Liver (tissue), 9 donors: Measurements from ENCODE around the gene MRPL19. TPM values are rescaled to one million over a fixed set of nuclear protein-coding genes. Genes with fewer than 3 reads are reported as not detected.

ENCODE experiments used
- DNase-seq: peaks from one replicate; pipeline ENCODE4 v3.0.0-alpha.2; 2017; ENCODE audit warnings: low spot score
- H3K27ac ChIP-seq, 2 donors: one replicate each; pipeline ENCODE4 v1.7.0; 2013; ENCODE audit warnings: inconsistent platforms in 2 of 2, low read length in 2 of 2, control low read depth in 1 of 2, low read depth in 1 of 2, mild to moderate bottlenecking in 1 of 2
- H3K27me3 ChIP-seq, 4 donors: one replicate each; pipeline versions ENCODE4 v1.6.1 to v1.7.0; 2013; ENCODE audit warnings: low read length in 3 of 4, inconsistent platforms in 1 of 4, mild to moderate bottlenecking in 1 of 4, moderate library complexity in 1 of 4; ENCODE audit not compliant: control insufficient read depth in 4 of 4, insufficient read depth in 4 of 4
- H3K36me3 ChIP-seq, 4 donors: one replicate each; pipeline versions ENCODE4 v1.6.1 to v1.7.0; 2013; ENCODE audit warnings: low read length in 3 of 4, mild to moderate bottlenecking in 3 of 4, low read depth in 1 of 4, moderate library complexity in 1 of 4; ENCODE audit not compliant: control insufficient read depth in 4 of 4, insufficient read depth in 3 of 4
- H3K4me1 ChIP-seq, 4 donors: one replicate each; pipeline versions ENCODE4 v1.6.1 to v1.7.0; 2013; ENCODE audit warnings: low read length in 3 of 4, mild to moderate bottlenecking in 3 of 4, moderate library complexity in 1 of 4; ENCODE audit not compliant: control insufficient read depth in 4 of 4, insufficient read depth in 4 of 4
- H3K4me3 ChIP-seq, 3 donors: one replicate each; pipeline versions ENCODE4 v1.6.1 to v1.7.0; 2013; ENCODE audit warnings: low read length in 3 of 3, control low read depth in 1 of 3, low read depth in 1 of 3, mild to moderate bottlenecking in 1 of 3
- H3K9ac ChIP-seq, 2 donors: one replicate each; pipeline ENCODE4 v1.7.0; 2013; ENCODE audit warnings: low read length in 2 of 2, mild to moderate bottlenecking in 2 of 2, moderate library complexity in 2 of 2, control low read depth in 1 of 2, low read depth in 1 of 2
- H3K9me3 ChIP-seq, 4 donors: one replicate each; pipeline versions ENCODE4 v1.6.1 to v1.7.0; 2013; ENCODE audit warnings: low read length in 3 of 4; ENCODE audit not compliant: control insufficient read depth in 4 of 4
- CTCF ChIP-seq: fragments of 150-350 bp; IDR thresholded peaks from 2 replicates; pipeline ENCODE4 v1.5.1; 2017; ENCODE audit warnings: improper control_type of control experiment, low read depth, low read length; ENCODE audit not compliant: missing input control
- EGR1 ChIP-seq, 2 donors: IDR thresholded peaks; 2 replicates each; pipeline ENCODE4 v1.6.1; 2016 to 2018; ENCODE audit warnings: antibody characterized with exemption in 2 of 2, low read depth in 2 of 2
- FOXA1 ChIP-seq: IDR thresholded peaks from 2 replicates; pipeline ENCODE4 v1.6.1; 2016; ENCODE audit warnings: antibody characterized with exemption
- FOXA2 ChIP-seq: IDR thresholded peaks from 2 replicates; pipeline ENCODE4 v1.6.1; 2016; ENCODE audit warnings: antibody characterized with exemption
- GABPA ChIP-seq, 2 donors: IDR thresholded peaks in 1 of 2; conservative IDR thresholded peaks in 1 of 2; 2 replicates each; pipeline ENCODE4 v1.6.1; 2016; ENCODE audit warnings: antibody characterized with exemption in 2 of 2, mild to moderate bottlenecking in 1 of 2, moderate library complexity in 1 of 2
- HNF4A ChIP-seq, 2 donors: conservative IDR thresholded peaks; 2 replicates each; pipeline ENCODE4 v1.6.1; 2016; ENCODE audit warnings: antibody characterized with exemption in 2 of 2, mild to moderate bottlenecking in 2 of 2
- HNF4G ChIP-seq: IDR thresholded peaks from 2 replicates; pipeline ENCODE4 v1.6.1; 2016; ENCODE audit warnings: antibody characterized with exemption
- JUND ChIP-seq, 2 donors: IDR thresholded peaks; 2 replicates each; pipeline ENCODE4 v1.6.1; 2016; ENCODE audit warnings: antibody characterized with exemption in 2 of 2
- MAX ChIP-seq: IDR thresholded peaks from 2 replicates; pipeline ENCODE4 v1.6.1; 2016; ENCODE audit warnings: antibody characterized with exemption
- NR2F2 ChIP-seq: IDR thresholded peaks from 2 replicates; pipeline ENCODE4 v1.6.1; 2016; ENCODE audit warnings: antibody characterized with exemption
- RAD21 ChIP-seq, 2 donors: IDR thresholded peaks; 2 replicates each; pipeline ENCODE4 v1.6.1; 2016; ENCODE audit warnings: antibody characterized with exemption in 2 of 2, mild to moderate bottlenecking in 2 of 2
- RXRA ChIP-seq, 2 donors: IDR thresholded peaks; 2 replicates each; pipeline ENCODE4 v1.6.1; 2017 to 2018; ENCODE audit warnings: antibody characterized with exemption in 2 of 2, mild to moderate bottlenecking in 1 of 2
- SP1 ChIP-seq: IDR thresholded peaks from 2 replicates; pipeline ENCODE4 v1.6.1; 2018; ENCODE audit warnings: antibody characterized with exemption, mild to moderate bottlenecking
- TAF1 ChIP-seq: conservative IDR thresholded peaks from 2 replicates; pipeline ENCODE4 v1.6.1; 2016; ENCODE audit warnings: antibody characterized with exemption, mild to moderate bottlenecking
- YY1 ChIP-seq: IDR thresholded peaks from 2 replicates; pipeline ENCODE4 v1.6.1; 2016; ENCODE audit warnings: antibody characterized with exemption, mild to moderate bottlenecking
- ZBTB33 ChIP-seq: IDR thresholded peaks from 2 replicates; pipeline ENCODE4 v1.6.1; 2016; ENCODE audit warnings: antibody characterized with exemption
- WGBS: extraction: QIAGEN DNeasy Blood & Tissue Kit; methylation state at CpG from one replicate; pipeline ENCODE4 v1.1.7; 2013; 5-methylcytosine and 5-hydroxymethylcytosine counted together
- polyA plus RNA-seq, 2 donors: library from polyadenylated mRNA; stranded (reverse) in 1 of 2; unstranded in 1 of 2; fragments of 200-250 nt in 1 of 2; fragments of >200 nt in 1 of 2; fragmentation: Nextera tagmentation in 1 of 2; extraction: Ambion mirVana in 1 of 2; gene quantifications; one replicate each; pipeline versions ENCODE4 v1.2.1 to v1.2.3, GENCODE V29; 2013 to 2015
- total RNA-seq, 2 donors: library from RNA; depleted of rRNA; stranded (reverse); fragments of >200 nt; gene quantifications; one replicate each; pipeline ENCODE4 v1.2.3, GENCODE V29; 2014
- TF ChIP-seq, protein P1 (sequence below): IDR thresholded peaks from 2 replicates; pipeline ENCODE4 v1.6.1; 2016; ENCODE audit warnings: antibody characterized with exemption, mild to moderate bottlenecking
- TF ChIP-seq, protein P2 (sequence below): IDR thresholded peaks from 2 replicates; pipeline ENCODE4 v1.6.1; 2016; ENCODE audit warnings: antibody characterized with exemption
- donor health status: healthy.
- donor health status: healthy.
- donor health status: healthy.
- donor health status: healthy.
- donor health status: healthy.

Gene MRPL19
- total and polyA plus RNA-seq, 4 donors: 34.8 to 58.5 (median 42.6) TPM

DNA sequence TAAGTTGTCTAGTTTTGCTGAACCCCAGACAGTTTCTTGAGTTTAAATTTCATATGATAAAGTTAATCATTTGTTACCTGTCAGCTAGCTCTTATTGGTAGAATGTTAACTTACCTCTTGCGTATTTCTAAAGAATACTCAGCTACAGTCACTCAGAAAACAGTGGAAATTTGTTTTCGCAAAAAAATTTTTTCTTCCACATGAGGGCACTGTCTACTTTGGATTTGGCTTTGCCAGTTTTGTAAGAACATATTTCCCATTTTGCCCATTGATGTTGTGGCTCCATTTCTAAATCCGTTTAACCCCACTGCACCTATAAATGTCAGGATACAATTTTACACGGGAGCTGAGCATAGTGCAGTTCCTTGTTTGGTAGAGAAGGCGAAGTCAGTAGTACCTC, 83.3 kb downstream of the MRPL19 start:
- no peak overlapping the region for H3K9ac ChIP-seq
- H3K9me3 ChIP-seq: no peaks in the 10 kb centered on the region
- H3K27ac ChIP-seq: no peak overlapping the region
- 60% methylated on average over 5 of the region's 5 CpGs for WGBS
- no peaks in the 10 kb centered on the region for H3K4me1 ChIP-seq
- H3K27me3 ChIP-seq: no peaks in the 10 kb centered on the region
- no peak for TF ChIP-seq EGR1 (IDR thresholded peaks at IDR 0.05; ENCODE audit: low read depth in 2 of 2)
- peak; percentile 59 to 66 for TF ChIP-seq RAD21 (IDR thresholded peaks at IDR 0.05)
- TF ChIP-seq JUND (IDR thresholded peaks at IDR 0.05): no peak
- no peak for TF ChIP-seq RXRA (IDR thresholded peaks at IDR 0.05)
- peak; percentile 8 for TF ChIP-seq CTCF
- no peak for TF ChIP-seq SP1
- TF ChIP-seq, protein P1, sequence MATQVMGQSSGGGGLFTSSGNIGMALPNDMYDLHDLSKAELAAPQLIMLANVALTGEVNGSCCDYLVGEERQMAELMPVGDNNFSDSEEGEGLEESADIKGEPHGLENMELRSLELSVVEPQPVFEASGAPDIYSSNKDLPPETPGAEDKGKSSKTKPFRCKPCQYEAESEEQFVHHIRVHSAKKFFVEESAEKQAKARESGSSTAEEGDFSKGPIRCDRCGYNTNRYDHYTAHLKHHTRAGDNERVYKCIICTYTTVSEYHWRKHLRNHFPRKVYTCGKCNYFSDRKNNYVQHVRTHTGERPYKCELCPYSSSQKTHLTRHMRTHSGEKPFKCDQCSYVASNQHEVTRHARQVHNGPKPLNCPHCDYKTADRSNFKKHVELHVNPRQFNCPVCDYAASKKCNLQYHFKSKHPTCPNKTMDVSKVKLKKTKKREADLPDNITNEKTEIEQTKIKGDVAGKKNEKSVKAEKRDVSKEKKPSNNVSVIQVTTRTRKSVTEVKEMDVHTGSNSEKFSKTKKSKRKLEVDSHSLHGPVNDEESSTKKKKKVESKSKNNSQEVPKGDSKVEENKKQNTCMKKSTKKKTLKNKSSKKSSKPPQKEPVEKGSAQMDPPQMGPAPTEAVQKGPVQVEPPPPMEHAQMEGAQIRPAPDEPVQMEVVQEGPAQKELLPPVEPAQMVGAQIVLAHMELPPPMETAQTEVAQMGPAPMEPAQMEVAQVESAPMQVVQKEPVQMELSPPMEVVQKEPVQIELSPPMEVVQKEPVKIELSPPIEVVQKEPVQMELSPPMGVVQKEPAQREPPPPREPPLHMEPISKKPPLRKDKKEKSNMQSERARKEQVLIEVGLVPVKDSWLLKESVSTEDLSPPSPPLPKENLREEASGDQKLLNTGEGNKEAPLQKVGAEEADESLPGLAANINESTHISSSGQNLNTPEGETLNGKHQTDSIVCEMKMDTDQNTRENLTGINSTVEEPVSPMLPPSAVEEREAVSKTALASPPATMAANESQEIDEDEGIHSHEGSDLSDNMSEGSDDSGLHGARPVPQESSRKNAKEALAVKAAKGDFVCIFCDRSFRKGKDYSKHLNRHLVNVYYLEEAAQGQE: no peak
- TF ChIP-seq HNF4G: no peak
- no peak for TF ChIP-seq FOXA1
- no peak for TF ChIP-seq TAF1
- no peak for TF ChIP-seq MAX
- TF ChIP-seq, protein P2, sequence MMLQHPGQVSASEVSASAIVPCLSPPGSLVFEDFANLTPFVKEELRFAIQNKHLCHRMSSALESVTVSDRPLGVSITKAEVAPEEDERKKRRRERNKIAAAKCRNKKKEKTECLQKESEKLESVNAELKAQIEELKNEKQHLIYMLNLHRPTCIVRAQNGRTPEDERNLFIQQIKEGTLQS: no peak
- no peak for TF ChIP-seq FOXA2
- no peak for TF ChIP-seq ZBTB33
- no peak for TF ChIP-seq GABPA (IDR thresholded peaks at IDR 0.05 in 1 of 2, conservative IDR thresholded peaks at IDR 0.05 in 1 of 2)
- TF ChIP-seq NR2F2: no peak
- TF ChIP-seq HNF4A (conservative IDR thresholded peaks at IDR 0.05): no peak
- no peak for TF ChIP-seq YY1
- H3K4me3 ChIP-seq: no peak overlapping the region
- H3K36me3 ChIP-seq: no peaks in the 10 kb centered on the region
- DNase-seq: no peak
